HT-29 (cell line): ENCODE measurements around the gene LMBRD2. TPM values are rescaled to one million over a fixed set of nuclear protein-coding genes. Genes with fewer than 3 reads are reported as not detected.

Source experiments
- DNase-seq: peaks from one replicate; pipeline ENCODE4 v3.0.0-alpha.2; 2015; ENCODE audit warnings: low spot score
- small RNA-seq: library from RNA; depleted of rRNA; stranded (forward); fragments of <200 nt; gene quantifications from one replicate; pipeline ENCODE3, GENCODE V24; 2014
- total RNA-seq: library from RNA; depleted of rRNA; stranded (reverse); fragments of >200 nt; shearing (Covaris generic); gene quantifications from 2 replicates; pipeline ENCODE4 v1.2.3, GENCODE V29; 2014; rRNA removed

LMBRD2 gene
- total RNA-seq, 1 experiment from 2014 or later: 5.4 TPM

- DNase-seq: no peak
Measured at GRCh38 chr5:36049949-36050348, 101.7 kb downstream of the LMBRD2 start.

Small RNA genes within 50 kb of the gene (small RNA-seq; reads per million reads assigned to genes)
- gene AC016612.1: not detected
- not detected for gene MIR580
- gene RNU6-1305P: not detected

Other genes with a start within 250 kb of the LMBRD2 start
- not detected in 2 replicates for gene CAPSL, start 213.3 kb downstream of the LMBRD2 start, total RNA-seq
- not detected in 2 replicates for gene UGT3A1, start 160.5 kb downstream of the LMBRD2 start, total RNA-seq
- not detected in 2 replicates for gene UGT3A2, start 85.0 kb downstream of the LMBRD2 start, total RNA-seq
- 58.9 and 59.4 TPM in 2 replicates for gene SKP2, start 224 bp upstream of the LMBRD2 start, total RNA-seq
- 12.7 and 13.1 TPM in 2 replicates for gene NADK2, start 90.0 kb upstream of the LMBRD2 start, total RNA-seq
- gene RANBP3L, start 150.0 kb upstream of the LMBRD2 start, total RNA-seq: not detected in 2 replicates